ELR (cell line): Measurements from ENCODE around the gene PAPSS1.
A peak's percentile ranks its signal among the peaks of the same experiment; 100 is the strongest.
"Not testable (repeated sequence)": the region's sequence is repeated elsewhere in the genome, so short reads cannot be mapped to it uniquely, and the experiment has no call there.

Source experiments
- DNase-seq: peaks from one replicate; pipeline ENCODE4 v3.0.0-alpha.2; 2015; ENCODE audit warnings: low read depth

The PAPSS1 gene

GRCh38 chr4:107689912-107690587 lies 30.0 kb downstream of the PAPSS1 start:
- DNase-seq, result peak; percentile 94

DNA sequence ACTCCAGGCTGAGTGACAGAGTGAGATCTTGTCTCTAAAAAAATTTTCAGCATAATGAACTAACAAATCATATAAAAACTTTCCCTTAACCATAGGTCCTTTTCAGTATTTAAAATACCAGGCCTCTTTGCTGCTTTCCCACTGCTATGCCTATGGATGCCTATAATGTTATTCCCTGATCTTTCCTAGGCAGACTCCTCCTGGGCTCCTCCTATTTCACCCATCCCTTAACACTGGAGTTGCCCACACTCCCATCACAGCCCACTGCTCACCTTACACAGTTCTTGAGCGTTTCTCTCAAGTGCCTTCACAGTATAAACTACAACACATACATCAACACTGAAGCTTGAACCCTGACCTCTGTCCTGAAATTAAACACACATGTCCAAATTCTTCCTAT lies 31.6 kb downstream of the PAPSS1 start:
- DNase-seq, result no peak

DNA sequence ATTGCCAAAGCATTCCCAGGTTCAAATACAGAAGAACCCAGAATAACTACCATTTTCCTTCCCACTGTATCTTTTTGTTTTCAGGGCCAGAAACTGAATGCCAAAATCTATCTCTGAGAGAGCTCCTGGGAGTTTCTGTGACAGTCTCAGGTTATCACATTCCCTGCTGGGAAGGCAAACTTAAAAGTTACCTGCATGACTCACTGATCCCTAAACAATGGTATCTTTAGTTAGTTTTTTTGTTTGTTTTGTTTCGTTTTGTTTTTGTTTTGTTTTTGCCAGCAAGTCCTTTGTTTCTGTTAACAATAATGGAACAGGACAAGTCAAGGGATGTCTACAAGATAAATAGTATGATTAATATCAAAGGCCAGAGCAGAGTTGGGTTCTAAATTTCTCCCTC lies 34.3 kb downstream of the PAPSS1 start:
- no peak for DNase-seq

DNA sequence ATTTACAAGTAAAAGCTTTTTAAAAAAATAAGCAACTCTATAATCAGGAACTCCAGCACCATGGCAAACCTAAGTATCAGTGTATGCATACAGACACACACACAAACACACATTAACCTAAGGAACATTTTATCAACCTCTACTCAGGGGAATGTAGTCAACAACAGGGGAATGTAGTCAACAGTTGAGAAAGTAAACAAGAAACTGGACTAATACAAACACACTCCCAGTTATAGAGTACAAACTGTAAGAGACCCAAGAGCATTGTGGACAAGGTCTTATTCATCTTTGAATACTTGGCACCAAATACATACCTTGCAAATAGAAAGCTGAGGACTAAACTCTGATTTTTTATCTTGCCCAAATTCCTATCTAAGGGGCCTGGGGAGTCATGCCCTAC lies 36.2 kb downstream of the PAPSS1 start:
- no peak for DNase-seq

DNA sequence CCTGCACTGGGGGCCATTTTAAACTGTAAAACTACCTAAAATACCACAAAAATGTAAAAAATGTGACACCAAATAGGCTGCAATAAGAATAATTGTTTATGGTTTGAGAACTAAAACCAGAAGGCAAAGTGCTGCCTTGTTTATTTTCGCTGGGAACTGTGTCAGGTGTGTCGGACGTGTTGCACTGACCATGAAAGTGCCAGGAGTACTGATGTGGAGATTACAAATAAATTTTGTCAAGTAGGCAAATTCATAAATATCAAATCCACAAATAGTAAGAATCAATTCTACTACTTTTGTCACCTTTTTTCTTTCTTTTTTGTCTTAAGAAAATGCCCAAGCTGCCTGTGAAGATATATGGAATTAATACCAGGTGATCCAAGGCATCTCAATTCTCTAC lies 37.7 kb downstream of the PAPSS1 start:
- DNase-seq, result no peak

DNA sequence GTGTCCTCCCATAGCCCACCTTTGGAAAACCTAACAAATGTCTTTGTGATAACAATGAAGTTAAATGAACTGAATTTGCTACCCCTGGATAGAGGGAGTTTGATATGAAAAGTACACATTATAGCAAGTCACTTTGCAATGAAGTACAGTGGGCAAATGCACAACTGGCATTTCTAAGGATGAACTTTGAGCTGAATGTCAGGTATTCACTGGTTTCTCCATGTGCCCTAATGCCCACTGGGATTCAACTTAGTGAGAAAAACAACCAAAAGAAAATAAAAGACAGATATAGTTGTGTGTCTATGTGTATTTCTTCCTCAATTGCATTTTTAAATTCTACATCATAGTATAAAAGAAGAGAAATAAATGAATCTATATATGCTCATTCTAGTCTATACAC lies 51.0 kb downstream of the PAPSS1 start:
- no peak for DNase-seq

DNA sequence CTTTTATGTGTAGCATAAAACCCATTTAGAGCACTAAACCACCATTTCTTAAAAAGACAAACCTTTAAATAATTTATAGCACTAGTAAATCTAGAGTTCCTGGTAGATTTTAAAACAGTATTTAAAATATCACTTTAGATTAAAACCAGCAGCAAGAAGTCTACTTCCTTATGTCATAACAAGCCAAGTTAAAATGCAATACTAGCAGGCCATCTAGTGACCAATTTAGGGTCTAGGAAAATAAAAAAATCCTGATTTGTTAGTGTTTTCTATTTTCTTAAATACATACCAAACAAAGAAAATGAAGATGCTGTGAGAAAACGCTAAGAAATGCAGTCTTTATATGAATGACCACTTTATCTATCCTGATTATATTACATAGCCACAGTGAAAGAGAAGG lies 53.9 kb downstream of the PAPSS1 start:
- DNase-seq, result peak; percentile 8

DNA sequence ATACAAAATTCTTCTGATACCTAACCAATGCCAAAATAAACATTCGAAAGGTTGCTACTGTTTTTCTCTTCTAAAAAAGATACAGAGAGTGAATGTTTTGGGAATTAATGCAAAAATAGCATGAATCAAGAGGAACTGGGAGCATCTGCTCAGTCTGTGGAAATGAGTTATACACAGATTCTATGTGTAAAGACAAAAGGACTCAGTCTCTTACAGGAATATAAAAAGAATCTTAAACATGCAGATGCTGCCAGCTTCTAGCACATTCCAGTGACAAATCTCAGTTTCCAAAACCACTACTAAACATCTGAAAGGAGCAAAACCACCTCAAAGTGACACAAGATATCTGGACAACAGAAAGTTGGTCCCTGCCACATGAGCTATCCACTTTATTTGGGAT lies 55.0 kb downstream of the PAPSS1 start:
- no peak for DNase-seq

DNA sequence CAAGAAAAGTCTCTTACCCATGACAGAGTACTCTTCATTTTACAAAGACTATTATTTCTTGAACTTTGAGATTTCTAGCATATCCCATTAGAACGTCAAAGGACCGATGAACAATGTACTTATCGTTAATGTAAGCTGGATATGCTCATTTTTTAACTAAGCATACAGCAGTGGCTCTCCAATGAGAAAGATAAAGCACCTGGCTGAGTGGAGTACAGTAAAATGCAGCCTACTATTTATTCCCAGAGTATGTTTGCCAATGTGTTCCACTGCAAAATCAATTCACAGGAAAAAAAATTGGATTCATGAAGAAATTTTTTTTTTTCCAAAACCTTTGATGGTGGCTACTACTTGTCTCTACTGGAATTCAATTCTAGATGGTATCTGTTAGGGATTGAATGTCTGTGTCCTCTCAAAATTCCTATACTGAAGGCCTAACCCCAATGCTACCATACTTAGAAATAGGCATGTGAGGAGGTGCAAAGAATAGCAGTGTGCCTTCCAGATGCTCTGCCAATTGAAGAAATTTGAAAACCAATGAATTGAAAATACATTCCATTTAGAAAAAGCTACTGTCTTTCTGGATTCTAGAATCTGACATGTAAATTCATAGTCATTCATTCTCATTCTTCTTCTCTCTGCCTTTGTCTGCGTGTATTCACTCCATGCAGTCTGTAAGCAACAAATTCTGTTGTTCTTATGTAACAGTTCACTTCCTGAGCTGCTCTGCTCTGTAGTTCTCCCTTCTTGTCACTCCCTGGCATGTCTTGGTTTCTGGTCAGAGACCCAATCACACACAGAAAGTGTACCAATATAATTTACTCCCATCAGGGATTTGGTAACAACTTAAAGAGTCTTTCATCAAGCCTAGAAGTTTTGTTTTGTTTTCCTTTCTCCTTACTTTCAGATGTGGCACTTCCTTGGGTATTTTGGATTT lies 61.4 kb downstream of the PAPSS1 start:
- no peak for DNase-seq

DNA sequence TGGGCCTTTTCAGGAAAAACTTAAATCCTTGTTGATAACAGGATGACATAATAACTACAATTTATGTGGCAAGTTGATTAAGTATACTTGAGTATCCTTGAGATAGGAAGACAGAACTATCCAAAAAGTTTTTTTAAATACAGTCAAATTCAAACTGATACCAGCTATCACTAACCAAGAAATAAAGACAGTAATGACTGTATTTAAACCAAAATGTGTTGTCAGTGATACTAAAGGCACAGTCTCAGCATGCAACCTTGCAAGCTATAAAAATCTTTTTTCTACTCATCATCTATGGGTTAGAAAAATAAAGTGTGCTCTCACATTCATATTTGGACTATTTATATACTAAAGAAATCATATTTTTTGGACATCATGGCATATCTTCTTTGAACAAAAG lies 64.7 kb downstream of the PAPSS1 start:
- no peak for DNase-seq

GRCh38 chr4:107654694-107655093 lies 65.3 kb downstream of the PAPSS1 start:
- peak; percentile 0 for DNase-seq

GRCh38 chr4:107651408-107651807 lies 68.6 kb downstream of the PAPSS1 start:
- DNase-seq, result not testable (repeated sequence)

DNA sequence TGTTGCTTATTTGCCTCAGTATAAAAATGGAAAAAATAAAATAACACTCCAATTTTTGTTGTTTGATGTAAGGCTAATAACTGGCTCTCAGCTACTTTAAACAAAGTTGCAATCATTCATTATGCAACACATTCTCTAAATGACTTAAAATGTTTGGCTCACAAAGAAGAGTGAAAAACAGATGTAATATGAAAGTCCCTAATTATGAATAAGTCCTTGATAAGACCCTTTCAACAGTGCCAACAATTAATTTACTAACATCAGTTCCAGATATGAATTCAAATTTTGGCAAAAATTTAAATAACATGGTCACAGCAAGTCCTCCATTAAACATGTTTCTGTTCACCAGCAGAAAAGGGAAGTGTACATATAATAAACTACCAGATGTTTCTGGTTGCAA lies 69.8 kb downstream of the PAPSS1 start:
- no peak for DNase-seq

GRCh38 chr4:107648178-107648991 lies 71.6 kb downstream of the PAPSS1 start:
- DNase-seq, result no peak

- DNase-seq, result no peak
These were observed 72.4 kb downstream of the PAPSS1 start for GRCh38 chr4:107647591-107647990.

DNA sequence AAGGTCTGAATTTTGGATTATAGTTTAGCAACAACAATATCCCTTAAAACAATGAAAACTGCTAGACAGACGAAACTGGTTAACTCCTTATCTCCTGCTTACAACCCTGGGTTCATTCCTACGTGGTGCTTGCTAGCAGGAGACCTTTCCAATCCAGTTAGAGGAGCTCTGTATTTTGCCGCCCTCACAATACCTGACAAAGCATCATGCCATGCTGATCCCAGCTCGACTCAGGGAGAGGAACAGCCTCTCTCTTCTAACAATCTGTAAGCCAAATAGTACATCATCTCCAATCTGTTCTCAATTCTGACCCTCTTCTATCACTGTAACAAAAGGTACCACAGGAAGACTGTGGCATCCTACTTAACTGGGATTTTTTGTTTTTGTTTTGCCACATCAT lies 74.4 kb downstream of the PAPSS1 start:
- no peak for DNase-seq

GRCh38 chr4:107643021-107643420 lies 77.0 kb downstream of the PAPSS1 start:
- no peak for DNase-seq

DNA sequence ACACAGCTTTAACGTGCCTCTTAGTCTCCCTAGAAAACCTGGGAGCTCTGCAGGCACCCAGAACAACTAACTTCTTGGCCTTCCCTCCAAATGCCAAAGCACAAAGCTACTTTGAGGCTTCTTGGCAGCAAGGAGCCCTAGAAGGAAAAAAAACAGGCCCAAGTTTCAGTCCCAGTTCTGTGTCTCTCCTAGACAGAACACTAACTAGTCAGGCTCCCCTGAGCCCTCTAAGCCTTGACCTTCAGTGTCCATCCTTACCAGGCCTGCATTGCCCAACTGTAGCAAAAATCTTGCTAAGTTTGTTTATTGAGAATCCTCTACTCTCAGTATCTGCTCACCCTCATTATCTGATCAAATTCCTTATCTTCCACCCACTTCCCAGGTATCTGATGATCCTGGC lies 79.2 kb downstream of the PAPSS1 start:
- no peak for DNase-seq

DNA sequence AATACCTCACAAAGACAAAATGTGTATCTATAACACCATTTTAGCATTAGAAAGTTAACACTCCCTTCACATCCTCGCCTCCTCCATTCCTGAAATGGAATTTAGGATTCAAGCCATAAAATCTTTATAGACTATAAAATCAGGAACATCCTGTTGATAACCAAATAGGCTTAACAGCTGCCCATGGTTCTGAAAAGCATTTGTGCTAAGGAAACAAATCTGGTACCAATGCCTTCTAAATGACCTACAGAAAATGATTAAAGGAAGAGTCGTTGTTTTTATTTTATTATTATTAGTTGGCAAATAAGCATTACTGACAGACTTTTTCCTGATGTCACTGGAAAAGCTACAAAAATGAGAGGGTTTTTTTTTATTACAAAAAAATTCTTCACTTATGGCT lies 79.8 kb downstream of the PAPSS1 start:
- DNase-seq, result no peak

GRCh38 chr4:107635735-107636134 lies 84.3 kb downstream of the PAPSS1 start:
- no peak for DNase-seq

GRCh38 chr4:107631560-107631959 lies 88.5 kb downstream of the PAPSS1 start:
- DNase-seq, result no peak

DNA sequence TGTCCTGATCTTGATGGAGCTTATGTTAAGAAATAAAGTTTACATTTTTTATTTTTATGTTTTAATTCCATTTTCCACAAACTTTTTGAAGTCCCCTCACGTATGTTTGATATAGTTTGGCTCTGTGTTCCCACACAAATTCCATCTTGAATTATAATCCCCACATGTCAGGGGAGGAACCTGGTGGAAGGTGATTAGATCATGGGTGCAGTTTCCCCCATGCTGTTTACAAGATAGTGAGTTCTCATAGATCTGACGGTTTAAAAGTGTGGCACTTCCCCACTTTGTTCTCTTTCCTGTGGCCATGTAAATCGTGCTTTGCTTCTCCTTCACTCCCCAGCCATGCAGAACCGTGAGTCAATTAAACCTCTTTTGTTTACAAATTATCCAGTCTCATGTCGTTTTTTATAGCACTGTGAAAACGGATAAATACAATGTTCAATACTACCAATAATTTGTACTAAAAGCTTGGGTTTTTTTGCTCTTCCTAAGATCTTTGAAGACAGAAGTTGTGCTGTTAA lies 89.8 kb downstream of the PAPSS1 start:
- DNase-seq, result no peak
